GM21619 (cell line): ENCODE measurements around the gene DNAJB11.
A peak's percentile ranks its signal among the peaks of the same experiment; 100 is the strongest.
"Not testable (repeated sequence)": the region's sequence is repeated elsewhere in the genome, so short reads cannot be mapped to it uniquely, and the experiment has no call there.

ENCODE experiments used
- ATAC-seq: cut with Tn5 transposase; IDR thresholded peaks from one replicate; pipeline ENCODE4 v1.9.1; 2021; ENCODE audit not compliant: unreplicated experiment

DNAJB11 gene

DNA sequence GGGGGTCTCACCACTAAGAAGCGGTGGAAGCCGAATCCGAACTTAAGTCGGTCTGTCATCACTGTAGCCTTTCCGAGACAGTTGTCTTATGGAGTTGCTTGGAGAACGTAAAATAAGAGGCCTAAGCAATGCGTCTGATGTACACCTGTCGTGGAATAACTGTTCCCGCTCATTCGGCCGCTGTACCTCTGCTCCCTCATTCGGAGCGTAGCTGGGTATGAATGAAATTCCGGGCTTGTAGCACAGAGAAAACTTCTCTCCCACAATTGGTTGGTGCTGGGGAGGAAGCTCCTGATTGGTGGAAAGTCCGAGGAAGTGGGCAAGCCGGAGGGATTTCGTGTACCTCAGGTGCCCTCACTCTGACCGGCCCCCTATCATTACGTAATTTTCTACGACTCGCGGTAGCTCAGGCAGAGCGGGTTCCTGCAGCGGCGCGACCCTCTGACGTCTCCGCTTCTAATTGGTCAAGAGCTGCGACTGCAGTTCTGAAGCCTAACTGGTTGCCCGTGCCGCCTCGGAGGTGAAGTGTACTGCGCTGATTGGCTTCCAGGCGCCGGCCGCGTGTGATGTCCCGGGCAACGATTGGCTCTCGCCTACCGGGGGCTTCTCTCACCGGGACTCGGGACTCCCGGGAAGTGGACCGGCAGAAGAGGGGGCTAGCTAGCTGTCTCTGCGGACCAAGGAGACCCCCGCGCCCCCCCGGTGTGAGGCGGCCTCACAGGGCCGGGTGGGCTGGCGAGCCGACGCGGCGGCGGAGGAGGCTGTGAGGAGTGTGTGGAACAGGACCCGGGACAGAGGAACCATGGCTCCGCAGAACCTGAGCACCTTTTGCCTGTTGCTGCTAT, at the start of gene DNAJB11:
Gene DNAJB11 (plus strand): TSS at position 625 of the 845 bp plus-strand sequence. CDS start 178 bp downstream, at position 803.
- ATAC-seq, result peak; percentile 85

DNA sequence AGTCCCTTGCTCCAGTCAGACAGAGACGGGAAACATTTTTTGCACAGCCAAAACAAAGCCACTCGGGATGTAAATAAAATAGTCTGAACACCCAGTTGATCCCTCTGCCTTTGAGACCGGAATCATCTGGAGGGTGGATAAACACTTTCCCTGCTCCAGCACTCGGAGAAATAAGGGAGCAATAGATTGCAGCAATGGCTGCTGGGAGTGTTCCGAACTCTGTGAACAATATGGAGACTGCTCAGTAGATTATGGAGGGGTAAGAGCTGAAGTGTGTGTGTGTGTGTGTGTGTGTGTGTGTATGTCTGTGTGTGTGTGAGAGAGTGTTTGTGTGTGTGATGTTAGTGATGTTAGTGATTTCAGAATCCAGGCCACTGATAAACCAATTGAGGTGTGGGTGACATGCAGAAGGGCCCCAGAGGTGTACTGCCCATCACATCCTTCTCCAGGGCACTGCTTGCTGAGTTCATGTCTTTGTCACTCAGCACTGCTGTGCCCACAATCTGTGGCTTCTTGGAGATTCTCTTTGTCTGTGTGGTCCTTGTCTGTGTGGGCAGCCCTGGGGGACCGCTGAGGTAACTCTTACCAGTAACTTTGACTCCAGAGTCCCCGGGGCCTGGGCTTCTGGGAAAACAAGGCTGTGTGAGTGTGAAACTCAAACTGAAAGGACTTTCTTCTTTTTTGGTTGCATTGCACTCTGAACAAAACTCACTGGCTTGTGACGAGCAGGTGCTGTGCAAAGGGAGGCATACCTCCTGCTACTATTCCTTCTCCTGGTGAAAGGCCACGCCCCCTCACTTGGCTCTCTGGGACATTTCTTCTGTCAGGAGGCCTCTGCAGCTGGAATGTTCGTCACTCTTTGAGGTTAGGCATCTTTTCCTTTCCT, 49.3 kb upstream of the DNAJB11 start:
- ATAC-seq, result peak; percentile 63

DNA sequence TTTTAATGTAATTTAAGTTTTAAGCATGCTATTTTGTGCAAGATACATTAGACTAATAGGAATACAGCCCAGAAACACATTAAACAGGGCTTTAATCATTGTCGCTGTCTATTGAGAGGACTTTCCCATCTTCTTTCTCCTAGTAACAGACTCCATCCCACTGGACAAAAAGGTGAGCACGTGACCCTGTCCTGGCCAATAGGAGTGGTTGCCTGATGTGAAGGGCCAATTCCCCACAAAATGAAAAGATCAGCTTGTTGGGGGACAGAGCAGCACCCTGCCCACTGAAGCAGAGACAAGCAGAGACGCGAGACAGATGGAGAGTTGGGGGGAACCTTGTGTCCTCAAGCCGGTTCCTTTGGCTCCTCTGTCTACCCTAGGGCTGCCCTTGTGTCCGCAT, 47.5 kb upstream of the DNAJB11 start:
- ATAC-seq, result no peak

DNA sequence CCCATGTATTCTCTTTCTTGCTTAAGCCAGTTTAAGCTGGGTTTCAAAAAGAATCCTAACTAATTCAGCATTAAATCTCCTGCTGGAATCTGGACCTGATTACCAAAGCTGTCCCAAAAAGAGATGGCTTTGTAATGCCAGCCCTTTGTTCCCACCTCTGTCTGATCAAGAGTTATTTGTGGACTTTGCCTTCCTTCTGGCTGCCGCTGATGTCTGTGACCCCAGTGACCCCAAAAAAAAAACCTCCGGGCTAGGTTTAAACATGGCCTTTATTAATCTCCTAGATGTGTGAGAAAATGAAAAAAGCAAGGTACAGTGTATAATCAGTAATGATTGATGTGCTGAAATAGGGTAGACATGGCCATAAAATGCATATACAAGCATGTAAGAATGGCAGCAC, 47.1 kb upstream of the DNAJB11 start:
- no peak for ATAC-seq

DNA sequence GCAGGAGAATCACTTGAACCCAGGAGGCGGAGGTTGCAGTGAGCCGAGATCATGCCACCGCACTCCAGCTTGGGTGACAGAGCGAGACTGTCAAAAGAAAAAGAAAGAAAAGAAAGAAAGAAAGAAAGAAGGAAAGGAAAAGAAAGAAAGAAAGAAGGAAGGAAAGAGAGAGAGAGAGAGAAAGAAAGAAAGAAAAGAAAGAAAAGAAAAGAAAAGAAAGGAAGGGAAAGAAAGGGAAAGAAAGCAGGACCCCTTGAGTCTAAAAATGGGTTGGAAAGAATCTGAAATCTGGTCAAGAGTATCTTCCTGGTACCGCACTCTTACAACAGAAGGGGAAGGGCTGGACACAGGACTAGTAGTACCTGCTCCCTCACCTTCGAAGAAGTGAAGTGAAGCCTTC, 45.9 kb upstream of the DNAJB11 start:
- no peak for ATAC-seq

DNA sequence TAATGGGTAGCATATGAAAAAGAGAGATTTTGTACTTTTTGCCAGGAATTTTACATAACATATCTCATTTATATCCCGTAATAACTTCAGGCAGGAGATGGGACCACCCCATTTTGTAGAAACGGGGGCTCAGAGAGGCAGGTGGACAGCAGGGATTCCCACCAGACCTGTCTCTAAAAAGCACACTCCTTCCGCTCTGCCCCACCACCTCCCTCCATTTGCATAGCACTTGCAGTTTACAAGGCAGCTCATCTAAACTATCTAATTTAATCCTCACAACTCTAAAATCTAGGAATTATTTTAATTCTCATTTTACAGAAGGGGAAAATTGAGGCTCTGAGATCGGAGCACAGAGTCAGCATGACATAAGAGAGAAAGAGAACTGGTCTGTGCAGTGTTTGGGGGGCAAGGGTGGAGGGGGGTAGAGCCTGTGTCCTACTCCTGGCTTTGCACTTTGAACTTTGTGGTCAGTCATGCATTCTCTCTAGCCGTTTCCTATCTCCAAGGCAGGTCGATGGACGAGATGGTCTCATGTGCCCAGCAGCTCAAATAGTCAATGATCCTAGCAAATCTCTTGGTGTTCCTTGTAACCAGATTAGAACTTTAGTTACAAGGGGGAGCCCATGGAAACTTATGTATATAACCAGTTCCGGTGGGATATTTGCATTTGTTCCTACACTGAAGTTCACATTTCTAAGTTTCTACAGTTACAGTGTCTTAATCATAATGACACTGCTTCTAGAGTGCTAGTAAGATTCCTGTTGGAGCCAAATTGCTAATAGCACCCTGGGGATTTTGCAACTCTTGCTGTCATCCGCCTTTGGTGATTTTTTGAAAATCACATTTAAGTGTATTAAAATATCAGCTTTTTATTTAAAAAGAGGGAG, 44.9 kb upstream of the DNAJB11 start:
- no peak for ATAC-seq

DNA sequence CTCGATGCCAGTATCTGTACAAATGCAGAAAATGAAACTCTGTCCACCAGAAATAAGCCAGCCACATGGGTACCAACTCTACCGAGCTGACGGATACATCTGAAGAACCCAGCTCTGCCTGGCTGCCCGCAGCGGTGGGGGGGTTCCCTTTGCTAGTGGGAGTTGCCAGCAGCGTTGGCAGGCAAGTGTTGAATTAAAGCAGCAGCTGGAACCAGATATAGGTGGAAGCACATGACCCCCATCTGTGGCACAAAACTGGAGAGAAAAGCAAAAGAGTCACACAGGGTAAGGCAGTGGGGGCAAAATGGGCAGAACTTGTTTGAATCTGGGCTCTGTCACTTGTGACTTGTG, 44.3 kb upstream of the DNAJB11 start:
- ATAC-seq, result no peak

DNA sequence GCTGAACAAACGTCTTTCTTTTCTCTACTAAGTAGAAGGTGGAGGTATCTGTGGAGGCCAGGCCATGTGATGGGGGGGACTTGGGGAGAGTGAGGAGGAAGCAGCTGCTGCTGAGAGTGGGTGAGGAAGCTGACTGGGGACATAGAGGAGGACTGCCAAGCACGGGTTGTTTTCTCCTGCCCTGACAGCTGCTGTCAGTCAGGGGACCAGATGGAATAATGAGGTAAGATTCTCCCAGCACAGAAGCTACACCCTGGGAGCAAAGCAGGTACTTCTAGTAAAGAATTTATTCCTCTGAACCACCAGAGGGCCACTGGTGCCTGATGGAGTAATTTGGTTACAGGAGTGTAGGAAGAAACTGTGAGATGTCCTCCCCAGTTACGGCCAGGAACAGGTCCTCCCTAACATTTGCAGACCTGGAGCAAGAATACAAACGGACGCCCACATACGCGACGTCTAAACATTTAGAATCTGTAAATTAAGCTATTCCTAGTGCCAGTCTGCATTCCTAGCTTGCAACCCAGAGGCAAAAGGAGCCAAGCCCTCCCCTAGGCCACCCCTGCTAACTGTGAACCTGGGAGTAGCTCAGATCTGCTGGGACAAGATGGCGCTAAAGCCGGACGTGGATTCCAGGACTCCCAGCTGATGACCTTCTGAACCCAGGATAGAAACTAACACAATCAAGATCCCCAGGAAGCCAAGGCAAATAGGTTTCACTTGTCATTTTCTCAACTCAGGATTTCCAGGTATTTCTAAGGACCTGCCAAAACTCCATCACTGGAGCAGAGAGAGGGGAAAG, 41.1 kb upstream of the DNAJB11 start:
- no peak for ATAC-seq

DNA sequence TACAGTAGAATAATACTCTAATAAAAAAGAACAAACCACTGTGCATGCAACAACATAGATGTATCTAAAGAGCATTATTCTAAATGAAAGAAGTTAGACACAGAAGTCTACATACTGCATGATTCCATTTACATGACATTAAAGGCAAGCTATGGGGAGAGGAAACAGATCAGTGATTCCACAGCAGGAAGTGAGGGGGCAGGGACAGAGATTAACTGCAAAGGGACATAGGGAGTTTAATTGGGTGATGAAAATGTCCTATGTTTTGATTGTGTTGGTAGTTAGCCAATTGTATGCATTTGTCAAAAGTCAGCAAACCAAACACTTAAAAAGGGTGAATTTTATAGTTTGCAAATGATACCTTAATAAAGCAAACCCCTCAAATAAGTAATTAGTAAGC, 40.1 kb upstream of the DNAJB11 start:
- ATAC-seq, result no peak

DNA sequence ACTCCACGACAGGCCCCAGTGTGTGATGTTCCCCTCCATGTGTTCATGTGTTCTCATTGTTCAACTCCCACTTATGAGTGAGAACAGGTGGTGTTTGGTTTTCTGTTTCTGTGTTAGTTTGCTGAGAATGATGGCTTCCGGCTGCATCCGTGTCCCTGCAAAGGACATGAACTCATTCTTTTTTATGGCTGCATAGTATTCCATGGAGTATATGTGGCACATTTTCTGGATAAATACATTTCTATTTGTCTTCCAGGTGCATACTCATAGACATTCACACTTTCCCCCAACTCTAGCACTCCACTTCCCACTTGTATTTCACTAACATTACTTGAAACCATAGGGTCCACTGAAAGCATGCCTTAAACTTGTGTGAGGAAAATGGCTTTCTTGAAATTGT, 38.8 kb upstream of the DNAJB11 start:
- not testable (repeated sequence) for ATAC-seq

DNA sequence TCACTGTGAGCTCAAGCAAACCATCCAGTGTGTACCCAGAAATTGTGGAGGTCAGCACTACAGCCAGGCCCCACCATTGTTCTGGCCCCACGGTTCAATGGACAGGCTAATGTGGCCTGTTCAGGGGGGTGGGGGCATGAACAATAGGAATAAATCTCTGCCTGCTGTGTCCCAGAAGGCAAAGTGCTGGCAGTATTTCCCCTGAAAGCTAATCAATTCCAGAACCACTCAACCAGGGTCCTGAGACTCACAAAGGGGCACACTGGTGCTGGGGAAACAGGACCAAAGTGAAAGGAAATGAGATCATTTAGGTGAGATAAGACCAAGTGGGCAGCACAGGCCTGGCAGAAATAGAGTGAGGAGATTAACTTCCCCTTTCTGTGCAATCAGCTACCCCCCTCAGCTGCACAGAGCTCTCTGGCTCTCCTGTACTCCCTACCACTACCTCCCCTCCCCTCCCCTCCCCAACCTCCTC, 37.9 kb upstream of the DNAJB11 start:
- ATAC-seq, result peak; percentile 50

DNA sequence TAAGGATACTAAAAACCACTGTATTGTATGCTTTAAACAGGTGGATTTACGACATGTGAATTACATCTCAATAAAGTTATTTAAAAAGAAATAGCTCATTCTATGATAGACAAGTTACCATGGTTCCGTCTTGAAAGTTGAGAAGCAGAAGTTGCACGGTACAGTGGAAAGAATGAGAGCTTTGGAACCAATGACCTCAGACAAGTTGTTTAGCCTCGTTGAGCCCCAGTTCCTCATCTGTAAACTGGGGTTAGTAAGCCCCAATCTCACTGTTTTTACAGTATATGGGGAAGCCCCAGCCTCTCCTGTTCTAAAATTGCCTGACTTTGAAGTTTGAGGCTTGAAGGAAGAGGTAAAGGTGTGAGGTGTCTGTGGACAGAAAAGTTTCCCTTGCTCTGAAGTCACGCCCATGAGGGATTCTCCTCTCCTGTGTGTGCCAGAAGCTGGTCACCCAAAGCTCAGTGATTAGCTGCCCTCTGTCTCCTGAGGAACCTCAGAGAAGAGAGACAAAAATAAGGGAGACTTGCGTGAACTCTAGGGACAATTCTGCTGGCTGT, 36.3 kb upstream of the DNAJB11 start:
- ATAC-seq, result peak; percentile 84

DNA sequence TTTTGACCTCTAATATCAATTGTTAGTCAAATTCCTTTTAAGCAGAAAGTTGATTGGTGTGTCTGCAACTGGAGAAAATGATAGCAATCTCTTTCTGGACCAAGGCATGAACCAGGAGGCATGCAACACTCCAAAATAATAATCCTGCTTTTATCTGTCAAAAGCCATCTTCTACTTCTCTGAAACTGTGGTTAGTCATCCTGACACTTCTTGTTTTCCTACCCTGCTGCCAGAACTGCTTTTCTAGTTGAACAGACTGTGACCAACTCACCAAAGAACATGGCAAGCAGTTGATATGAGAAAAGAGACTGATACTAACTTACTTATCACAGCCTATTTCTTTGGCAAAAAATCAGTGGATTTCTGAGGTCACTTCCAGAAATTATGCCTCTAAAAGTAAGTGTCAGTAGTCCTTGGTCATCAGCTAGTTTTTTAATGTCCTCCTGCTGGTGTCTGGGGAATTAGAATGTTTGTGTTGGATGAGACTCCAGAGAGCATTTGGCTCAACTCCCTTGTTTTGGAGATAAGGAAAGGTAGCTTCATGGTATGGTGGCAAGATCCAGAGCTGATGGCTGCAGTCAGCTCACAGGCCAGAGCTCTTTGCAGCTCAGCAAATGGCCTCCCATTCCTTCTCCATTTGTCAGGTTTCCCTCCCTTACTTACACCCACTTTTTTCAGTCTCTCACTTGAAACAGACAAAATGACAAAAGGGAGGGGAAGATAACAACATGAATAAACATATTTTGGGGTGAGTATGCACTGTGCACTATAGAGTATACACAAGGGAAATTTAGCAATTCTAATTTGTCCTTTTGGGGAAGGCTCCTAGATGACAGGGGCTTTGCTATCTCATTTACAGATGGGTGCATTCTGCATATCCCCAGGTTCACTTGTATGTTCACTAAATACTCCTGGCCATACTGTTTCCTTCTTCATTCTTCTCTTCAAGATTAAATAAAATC, 33.4 kb upstream of the DNAJB11 start:
- ATAC-seq, result no peak

DNA sequence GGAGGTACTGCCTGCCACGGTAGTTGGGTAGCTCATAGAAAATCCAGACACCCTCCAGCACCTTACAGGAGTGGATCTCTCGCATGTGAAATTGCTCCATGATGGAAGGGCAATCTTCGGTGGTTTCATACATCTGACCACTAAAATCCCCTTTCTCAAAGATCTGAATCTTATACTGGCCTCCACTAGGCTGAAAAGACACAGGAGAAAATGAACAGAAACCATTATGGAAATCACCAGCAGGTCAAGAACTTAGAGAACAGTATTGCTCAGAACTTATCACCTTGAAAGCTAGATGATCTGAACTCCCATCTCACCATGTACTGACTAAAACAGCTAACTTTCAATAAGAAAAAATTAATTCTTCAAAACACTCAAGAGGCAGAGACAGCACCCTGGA, 31.7 kb upstream of the DNAJB11 start:
- ATAC-seq, result no peak

DNA sequence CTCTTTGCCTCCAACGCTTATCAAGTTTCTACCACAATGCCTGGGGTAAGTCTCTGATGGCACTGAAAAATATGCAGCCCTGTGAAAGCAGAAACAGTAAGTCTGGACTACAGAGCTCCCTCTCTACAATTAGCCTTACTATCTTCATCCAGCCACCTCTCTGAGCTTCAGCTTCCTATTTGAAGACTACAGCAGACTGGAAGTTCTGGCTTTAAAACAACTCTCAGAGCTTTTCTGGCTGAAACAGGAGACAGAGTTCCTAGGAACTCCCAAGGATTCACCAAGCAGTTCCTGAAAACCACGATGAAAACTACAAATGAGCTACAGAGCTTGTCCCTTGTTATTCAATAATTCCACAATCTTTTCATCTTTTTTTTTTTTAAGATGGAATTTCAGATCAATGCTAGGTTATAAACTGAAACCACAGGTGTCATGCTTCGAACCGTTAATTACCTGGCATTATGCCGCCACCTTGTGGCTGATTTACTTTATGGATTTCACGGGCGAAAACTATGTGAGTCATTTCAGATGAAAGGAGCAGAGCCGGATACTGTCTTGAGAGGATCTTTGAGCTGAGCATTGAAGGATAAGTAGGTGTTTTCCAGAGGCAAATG, 30.2 kb upstream of the DNAJB11 start:
- peak; percentile 65 for ATAC-seq

DNA sequence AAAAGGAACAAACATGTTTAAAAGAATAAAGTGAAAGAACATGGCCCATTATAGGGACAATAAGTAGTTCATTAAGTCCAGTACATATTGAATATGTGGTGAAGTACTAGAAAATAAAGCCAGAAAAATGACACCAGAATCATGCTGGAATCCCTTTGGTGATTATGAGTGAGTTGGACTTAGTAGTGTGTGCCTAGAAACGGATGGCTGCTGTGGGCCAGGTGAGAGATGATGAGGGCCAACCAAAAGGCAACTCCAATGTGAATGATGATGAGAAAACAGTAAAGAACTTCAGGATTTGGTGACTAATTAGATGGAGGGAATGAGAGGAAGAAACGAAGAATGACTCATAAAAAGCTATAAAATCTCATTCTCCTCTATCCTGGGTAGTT, 29.7 kb upstream of the DNAJB11 start:
- no peak for ATAC-seq

DNA sequence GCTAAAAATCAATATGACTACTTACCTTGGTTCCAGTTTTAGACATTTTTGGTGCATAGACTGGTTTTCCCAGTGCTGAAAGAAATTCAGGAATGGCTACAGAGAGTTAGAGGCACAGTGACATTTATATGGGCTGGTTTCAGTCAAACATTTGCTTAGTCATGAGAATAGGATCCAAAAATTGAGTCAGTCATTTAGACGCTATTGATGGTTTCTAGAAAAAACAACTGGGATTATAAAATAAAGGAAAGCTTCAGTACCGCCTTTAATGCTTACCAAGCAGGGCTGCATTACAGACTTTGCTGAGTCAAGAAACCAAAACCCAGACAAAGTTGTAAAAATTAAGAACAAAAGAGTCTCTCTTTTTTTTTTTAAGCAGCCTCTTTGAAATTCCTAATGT, 26.2 kb upstream of the DNAJB11 start, which contains the start of gene CRYGS:
Gene CRYGS (minus strand): TSS at position 100 of the 400 bp plus-strand sequence. CDS start 54 bp downstream, at position 46.
- ATAC-seq, result no peak

DNA sequence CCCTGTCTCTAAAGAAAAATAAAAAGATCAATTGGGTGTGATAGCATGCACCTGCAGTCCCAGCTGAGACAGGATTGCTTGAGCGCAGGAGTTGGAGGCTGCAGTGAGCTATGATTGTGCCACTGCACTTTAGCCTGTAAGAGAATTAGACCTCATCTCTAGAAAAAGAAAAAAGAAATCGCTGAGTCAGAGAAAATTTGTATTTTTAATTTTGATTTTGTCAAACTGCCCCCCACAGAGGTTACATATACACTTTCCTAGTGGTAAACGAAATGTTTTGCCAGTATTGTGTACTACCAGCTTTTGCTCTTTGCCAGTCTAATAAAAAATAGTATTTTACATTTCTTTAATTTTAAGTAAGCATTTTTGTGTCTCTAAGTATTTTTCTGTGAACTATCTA, 21.0 kb upstream of the DNAJB11 start:
- no peak for ATAC-seq
